SK-N-MC (cell line): ENCODE measurements around the gene GALNT15.

ENCODE experiments used
- DNase-seq: peaks from one replicate; pipeline ENCODE4 v3.0.0-alpha.2; 2011; ENCODE audit warnings: low read depth, low spot score
- H3K27ac ChIP-seq: fragments of 200-600 bp; sonication (generic); 2 replicates; pipeline ENCODE4 v1.5.1; 2016; ENCODE audit warnings: mixed run types
- H3K36me3 ChIP-seq: fragments of 200-600 bp; sonication (generic); 2 replicates; pipeline ENCODE4 v1.6.1; 2017; ENCODE audit warnings: antibody characterized with exemption, low read length, mixed read lengths; ENCODE audit not compliant: insufficient read depth
- H3K4me3 ChIP-seq: fragments of 200-600 bp; sonication (generic); 2 replicates; pipeline ENCODE4 v1.5.1; 2016
- H3K9ac ChIP-seq: fragments of 200-600 bp; sonication (generic); 2 replicates; pipeline ENCODE4 v1.8.0; 2017; ENCODE audit warnings: mixed run types, mixed read lengths; ENCODE audit not compliant: insufficient read length
- H3K9me3 ChIP-seq: fragments of 200-600 bp; sonication (generic); 2 replicates; pipeline ENCODE4 v1.6.1; 2017; ENCODE audit warnings: low read depth, mild to moderate bottlenecking, antibody characterized with exemption, low read length, moderate library complexity, mixed read lengths
- EZH2 ChIP-seq: fragments of 200-600 bp; sonication (generic); IDR thresholded peaks from one replicate; pipeline ENCODE4 v1.6.1; 2017; ENCODE audit warnings: antibody characterized with exemption
- FOXP2 ChIP-seq: optimal IDR thresholded peaks from 2 replicates; pipeline ENCODE3; 2011; ENCODE audit warnings: mild to moderate bottlenecking, moderate library complexity; ENCODE audit not compliant: insufficient read depth; ENCODE audit errors: extremely low read length, control extremely low read depth
- POLR2AphosphoS5 ChIP-seq: IDR thresholded peaks from 2 replicates; pipeline ENCODE4 v1.6.1; 2012; ENCODE audit warnings: mild to moderate bottlenecking, low read depth, low read length, borderline replicate concordance

GALNT15 gene, protein sequence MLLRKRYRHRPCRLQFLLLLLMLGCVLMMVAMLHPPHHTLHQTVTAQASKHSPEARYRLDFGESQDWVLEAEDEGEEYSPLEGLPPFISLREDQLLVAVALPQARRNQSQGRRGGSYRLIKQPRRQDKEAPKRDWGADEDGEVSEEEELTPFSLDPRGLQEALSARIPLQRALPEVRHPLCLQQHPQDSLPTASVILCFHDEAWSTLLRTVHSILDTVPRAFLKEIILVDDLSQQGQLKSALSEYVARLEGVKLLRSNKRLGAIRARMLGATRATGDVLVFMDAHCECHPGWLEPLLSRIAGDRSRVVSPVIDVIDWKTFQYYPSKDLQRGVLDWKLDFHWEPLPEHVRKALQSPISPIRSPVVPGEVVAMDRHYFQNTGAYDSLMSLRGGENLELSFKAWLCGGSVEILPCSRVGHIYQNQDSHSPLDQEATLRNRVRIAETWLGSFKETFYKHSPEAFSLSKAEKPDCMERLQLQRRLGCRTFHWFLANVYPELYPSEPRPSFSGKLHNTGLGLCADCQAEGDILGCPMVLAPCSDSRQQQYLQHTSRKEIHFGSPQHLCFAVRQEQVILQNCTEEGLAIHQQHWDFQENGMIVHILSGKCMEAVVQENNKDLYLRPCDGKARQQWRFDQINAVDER

DNA sequence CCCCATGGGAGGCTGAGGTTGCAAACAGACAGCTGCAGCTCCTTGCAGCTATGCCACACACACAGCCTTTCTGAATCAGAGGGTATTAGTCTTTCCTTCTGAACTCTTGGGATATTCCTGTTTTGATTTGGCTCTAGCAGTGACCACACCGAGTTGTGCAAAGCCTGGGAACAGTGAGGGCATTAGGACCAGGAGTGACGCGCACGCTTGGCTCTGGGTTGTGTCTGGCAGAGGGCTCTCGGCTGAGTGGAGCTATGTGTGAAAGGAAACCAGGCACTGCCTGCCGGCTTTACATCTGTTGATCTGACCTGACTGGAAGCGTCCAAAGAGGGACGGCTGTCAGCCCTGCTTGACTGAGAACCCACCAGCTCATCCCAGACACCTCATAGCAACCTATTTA, at the start of gene GALNT15:
TSS of gene GALNT15 (plus strand) at position 292 of the 400 bp plus-strand sequence. CDS start 472 bp downstream, outside the sequence.
- Histone ChIP-seq H3K4me3 (no peak within 1 kb of the TSS), H3K9ac (no peak within 1 kb of the TSS), H3K27ac (no peak within 1 kb of the TSS), H3K9me3 (no peaks in the 10 kb centered on the region), H3K36me3 (no peaks in the 10 kb centered on the region)
- TF ChIP-seq EZH2 (no peak), POLR2AphosphoS5 (no peak), FOXP2 (no peak)
- DNase-seq: no peak

DNA sequence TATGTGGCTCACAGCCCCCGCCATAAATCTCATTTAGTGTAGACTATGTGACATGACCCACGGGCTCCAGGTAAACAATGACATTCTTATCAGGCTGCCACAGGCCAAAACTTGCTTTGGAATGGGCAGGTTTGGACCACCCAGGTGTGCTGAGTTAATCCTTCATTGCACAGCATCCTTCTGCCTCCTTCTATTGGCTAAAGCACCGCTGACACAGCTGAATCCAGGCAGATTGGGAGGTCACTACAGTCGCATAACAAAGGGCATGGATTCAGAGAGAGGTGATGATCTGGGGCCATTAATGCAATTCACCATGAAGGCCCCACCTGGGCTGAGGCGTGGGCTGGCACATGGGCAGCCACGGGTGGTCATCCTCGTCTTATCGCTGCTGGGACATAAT, 47.8 kb upstream of the GALNT15 start:
- H3K9me3 ChIP-seq: no peaks in the 10 kb centered on the region
- no peak overlapping the region for H3K9ac ChIP-seq
- H3K27ac ChIP-seq: no peak overlapping the region
- H3K4me3 ChIP-seq: no peak overlapping the region
- TF ChIP-seq FOXP2: no peak
- no peak for TF ChIP-seq POLR2AphosphoS5
- no peak for TF ChIP-seq EZH2
- no peaks in the 10 kb centered on the region for H3K36me3 ChIP-seq
- no peak for DNase-seq

DNA sequence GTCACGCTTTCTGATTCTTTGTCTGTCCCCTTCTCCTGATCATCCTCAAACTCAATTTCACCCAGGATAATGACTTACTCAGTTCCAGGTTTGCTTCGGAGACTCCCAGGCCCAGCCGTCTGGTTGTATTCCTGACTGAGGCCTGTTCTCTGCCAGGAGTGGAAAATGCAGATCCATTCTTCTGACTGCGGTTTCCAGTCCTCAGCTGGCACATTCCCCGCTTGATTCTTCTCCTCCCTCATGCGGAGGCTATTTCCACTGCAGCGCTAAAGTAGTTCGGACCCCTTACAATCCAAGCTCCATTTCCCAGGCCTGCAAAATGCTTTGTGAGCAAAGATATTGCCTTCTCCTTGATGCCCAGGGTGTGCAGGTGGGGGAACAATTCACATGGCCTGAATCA, 47.2 kb upstream of the GALNT15 start:
- Histone ChIP-seq H3K36me3 (no peaks in the 10 kb centered on the region), H3K9me3 (no peaks in the 10 kb centered on the region), H3K9ac (no peak overlapping the region), H3K27ac (no peak overlapping the region), H3K4me3 (no peak overlapping the region)
- no peak for TF ChIP-seq FOXP2
- no peak for TF ChIP-seq EZH2
- TF ChIP-seq POLR2AphosphoS5: no peak
- no peak for DNase-seq

DNA sequence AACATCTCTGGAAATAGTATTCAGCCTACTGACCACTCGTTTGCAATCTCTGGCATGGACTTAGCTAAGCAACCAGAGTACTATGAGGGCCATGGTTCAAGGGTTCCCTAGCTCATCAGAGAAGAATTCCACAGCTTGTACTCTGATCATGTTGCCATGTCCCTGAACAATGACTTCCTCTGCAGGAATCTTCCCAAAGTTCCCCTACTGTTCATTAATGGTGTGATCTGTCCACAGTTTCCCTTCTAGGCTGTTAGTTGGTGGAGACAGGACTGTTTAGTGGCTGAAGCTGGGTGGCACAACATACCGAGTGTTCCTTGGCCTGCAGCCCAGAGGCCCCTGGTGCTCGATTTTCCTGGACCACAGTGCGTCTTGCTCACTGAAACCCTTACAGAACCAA, 44.4 kb upstream of the GALNT15 start:
- TF ChIP-seq EZH2 (no peak), FOXP2 (no peak), POLR2AphosphoS5 (no peak)
- H3K36me3 ChIP-seq: no peaks in the 10 kb centered on the region
- no peak overlapping the region for H3K27ac ChIP-seq
- no peak overlapping the region for H3K9ac ChIP-seq
- DNase-seq: no peak
- H3K9me3 ChIP-seq: no peaks in the 10 kb centered on the region
- H3K4me3 ChIP-seq: no peak overlapping the region

DNA sequence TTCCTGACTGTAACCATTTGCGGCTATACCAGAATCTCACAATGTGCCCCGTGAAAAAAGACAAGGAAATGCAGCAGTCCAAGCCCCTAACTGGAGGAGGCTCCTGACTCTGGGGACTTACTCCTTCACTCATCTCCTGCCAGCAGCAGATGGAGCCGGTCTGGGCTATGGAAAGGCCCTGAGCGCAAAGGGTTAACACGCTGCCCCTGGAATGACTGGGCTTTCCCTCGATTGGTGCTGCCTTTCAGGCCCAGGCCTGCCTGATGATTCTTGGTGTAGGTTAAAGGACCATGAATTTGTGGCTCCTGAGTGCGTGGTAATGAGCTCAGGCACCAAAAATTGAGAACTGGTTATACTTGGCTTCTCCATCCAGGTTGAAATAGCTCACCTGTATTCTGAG, 42.3 kb upstream of the GALNT15 start:
- TF ChIP-seq POLR2AphosphoS5 (no peak), EZH2 (no peak), FOXP2 (no peak)
- Histone ChIP-seq H3K27ac (no peak overlapping the region), H3K9ac (no peak overlapping the region), H3K36me3 (no peaks in the 10 kb centered on the region), H3K9me3 (no peaks in the 10 kb centered on the region), H3K4me3 (no peak overlapping the region)
- no peak for DNase-seq

DNA sequence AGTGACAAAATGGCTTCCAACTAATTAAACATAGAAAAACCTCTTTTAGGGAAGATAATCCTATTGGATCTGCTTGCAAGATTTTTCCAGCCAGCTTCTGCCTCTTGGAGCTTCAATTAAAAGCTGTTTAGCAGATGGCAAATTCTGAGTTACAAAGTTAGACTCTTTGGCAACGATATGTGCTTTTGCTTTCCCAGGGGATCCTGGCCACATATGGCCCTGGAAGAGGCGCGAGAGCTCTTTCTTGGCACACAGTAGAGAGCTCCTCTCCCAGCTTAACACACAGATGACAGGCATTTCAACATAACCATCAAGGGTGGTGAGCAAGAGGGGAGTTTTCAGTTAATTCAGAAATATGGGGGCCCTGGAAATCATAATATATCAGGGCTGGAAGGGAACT, 41.6 kb upstream of the GALNT15 start:
- H3K36me3 ChIP-seq: no peaks in the 10 kb centered on the region
- no peak overlapping the region for H3K27ac ChIP-seq
- no peak for TF ChIP-seq EZH2
- TF ChIP-seq POLR2AphosphoS5: no peak
- TF ChIP-seq FOXP2: no peak
- H3K9ac ChIP-seq: no peak overlapping the region
- no peak for DNase-seq
- no peaks in the 10 kb centered on the region for H3K9me3 ChIP-seq
- H3K4me3 ChIP-seq: no peak overlapping the region

DNA sequence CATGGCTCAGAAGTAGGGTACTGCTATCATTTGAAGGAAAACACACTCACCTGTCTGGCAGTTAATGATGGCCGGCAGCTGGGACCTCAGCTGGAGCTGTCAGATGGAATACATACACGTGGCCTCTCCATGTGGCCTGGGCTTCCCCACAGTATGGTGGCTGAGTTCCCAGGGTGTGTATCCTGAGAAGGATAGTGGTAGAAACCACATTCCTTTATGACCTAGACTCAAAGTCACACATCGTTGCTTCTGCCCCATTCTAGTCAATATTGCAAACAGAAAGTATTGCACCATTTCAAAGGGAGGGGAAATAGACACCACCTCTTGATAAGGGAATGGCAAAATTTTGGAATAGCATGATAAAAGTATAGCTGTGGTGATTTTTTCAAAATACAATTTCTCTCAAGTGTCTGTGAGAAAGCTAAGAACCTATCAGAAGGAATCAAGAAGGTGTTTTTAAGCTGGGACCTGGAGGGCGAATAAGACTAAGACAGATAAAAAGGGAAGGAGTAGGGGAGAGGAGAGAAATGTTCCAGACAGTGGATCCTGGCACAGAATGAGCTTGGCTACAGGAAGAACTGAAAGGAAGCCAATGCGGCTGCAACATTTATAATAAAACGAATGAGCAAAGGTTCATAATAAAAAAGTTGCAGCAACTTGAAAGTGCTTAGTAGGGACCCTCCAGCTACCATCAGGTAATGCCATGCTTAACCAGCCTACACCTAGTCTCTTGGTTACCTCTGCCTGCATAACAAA, 40.1 kb upstream of the GALNT15 start:
- H3K9me3 ChIP-seq: no peaks in the 10 kb centered on the region
- H3K36me3 ChIP-seq: no peaks in the 10 kb centered on the region
- DNase-seq: no peak
- no peak overlapping the region for H3K9ac ChIP-seq
- no peak overlapping the region for H3K4me3 ChIP-seq
- no peak overlapping the region for H3K27ac ChIP-seq
- TF ChIP-seq POLR2AphosphoS5: no peak
- no peak for TF ChIP-seq FOXP2
- TF ChIP-seq EZH2: no peak

DNA sequence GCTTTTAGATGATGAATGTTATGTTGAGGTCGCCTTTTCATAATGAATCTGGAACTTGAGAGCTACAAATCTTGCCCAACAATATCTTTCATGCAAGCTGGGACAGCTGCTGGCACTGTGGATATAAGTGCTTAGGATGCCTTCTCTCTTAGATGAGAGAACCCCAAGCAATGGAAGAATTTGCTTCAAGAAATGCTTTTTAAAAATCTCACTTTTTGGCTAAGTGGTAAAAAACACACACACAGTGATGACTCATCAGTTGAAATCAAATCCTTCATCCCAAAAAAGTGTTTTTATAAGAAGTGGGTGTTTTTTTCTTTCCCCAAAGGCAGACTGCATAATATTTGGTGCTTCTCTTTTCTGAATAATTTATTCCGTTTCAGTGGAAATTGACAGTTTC, 38.4 kb upstream of the GALNT15 start:
- Histone ChIP-seq H3K27ac (no peak overlapping the region), H3K9me3 (no peaks in the 10 kb centered on the region), H3K36me3 (no peaks in the 10 kb centered on the region), H3K4me3 (no peak overlapping the region), H3K9ac (no peak overlapping the region)
- no peak for DNase-seq
- TF ChIP-seq EZH2: no peak

DNA sequence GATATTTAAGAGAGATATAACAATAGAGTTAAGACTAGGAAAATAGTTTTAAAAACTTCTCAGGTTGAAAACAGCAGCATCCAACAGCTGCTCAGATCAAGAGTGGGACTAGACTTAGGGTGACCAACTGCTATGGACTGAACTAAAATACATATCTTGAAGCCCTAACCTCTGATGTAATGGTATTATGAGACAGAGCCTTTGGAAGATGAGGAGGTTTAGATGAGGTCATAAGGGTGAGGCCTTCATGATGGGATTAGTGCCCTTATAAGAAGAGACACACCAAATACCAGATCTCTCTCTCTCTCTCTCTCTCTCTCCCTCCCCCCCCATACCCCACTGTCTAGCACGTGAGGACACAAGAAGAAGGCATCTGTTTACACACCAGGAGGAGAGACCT, 37.4 kb upstream of the GALNT15 start:
- H3K9me3 ChIP-seq: no peaks in the 10 kb centered on the region
- TF ChIP-seq EZH2 (no peak), POLR2AphosphoS5 (no peak), FOXP2 (no peak)
- H3K27ac ChIP-seq: no peak overlapping the region
- H3K4me3 ChIP-seq: no peak overlapping the region
- no peak for DNase-seq
- H3K36me3 ChIP-seq: no peaks in the 10 kb centered on the region
- no peak overlapping the region for H3K9ac ChIP-seq
